C4-2B (cell line): ENCODE measurements around the gene SLC10A7.

Experiments used
- H3K27ac ChIP-seq: fragments of 450-650 bp; 2 replicates; pipeline ENCODE4 v1.5.1; 2017
- ZFX ChIP-seq: fragments of 450-650 bp; IDR thresholded peaks from 2 replicates; pipeline ENCODE4 v1.6.1; 2017
- TF ChIP-seq, protein P1 (sequence below): fragments of 450-650 bp; conservative IDR thresholded peaks from 2 replicates; pipeline ENCODE4 v1.5.1; 2017; ENCODE audit warnings: mild to moderate bottlenecking

Gene SLC10A7

DNA sequence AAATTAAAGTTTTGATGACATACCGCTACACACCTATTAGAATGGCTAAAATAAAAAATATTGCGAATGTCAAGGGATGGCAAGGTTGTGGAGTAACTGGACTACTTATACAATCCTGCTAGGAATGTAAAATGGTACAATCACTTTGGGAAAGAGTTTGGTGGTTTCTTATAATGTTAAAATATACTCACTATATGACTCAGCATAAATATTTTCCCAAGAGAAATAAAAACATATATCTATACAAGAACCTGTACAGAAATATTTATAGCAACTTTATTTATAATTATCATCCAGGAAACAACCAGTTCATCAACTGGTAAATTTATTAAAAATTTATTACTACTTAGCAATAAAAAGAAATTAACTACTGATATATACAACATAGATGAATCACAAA, 89.7 kb downstream of the SLC10A7 start:
- no peak overlapping the region for H3K27ac ChIP-seq
- no peak for TF ChIP-seq ZFX
- TF ChIP-seq, protein P1, sequence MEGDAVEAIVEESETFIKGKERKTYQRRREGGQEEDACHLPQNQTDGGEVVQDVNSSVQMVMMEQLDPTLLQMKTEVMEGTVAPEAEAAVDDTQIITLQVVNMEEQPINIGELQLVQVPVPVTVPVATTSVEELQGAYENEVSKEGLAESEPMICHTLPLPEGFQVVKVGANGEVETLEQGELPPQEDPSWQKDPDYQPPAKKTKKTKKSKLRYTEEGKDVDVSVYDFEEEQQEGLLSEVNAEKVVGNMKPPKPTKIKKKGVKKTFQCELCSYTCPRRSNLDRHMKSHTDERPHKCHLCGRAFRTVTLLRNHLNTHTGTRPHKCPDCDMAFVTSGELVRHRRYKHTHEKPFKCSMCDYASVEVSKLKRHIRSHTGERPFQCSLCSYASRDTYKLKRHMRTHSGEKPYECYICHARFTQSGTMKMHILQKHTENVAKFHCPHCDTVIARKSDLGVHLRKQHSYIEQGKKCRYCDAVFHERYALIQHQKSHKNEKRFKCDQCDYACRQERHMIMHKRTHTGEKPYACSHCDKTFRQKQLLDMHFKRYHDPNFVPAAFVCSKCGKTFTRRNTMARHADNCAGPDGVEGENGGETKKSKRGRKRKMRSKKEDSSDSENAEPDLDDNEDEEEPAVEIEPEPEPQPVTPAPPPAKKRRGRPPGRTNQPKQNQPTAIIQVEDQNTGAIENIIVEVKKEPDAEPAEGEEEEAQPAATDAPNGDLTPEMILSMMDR = no peak

DNA sequence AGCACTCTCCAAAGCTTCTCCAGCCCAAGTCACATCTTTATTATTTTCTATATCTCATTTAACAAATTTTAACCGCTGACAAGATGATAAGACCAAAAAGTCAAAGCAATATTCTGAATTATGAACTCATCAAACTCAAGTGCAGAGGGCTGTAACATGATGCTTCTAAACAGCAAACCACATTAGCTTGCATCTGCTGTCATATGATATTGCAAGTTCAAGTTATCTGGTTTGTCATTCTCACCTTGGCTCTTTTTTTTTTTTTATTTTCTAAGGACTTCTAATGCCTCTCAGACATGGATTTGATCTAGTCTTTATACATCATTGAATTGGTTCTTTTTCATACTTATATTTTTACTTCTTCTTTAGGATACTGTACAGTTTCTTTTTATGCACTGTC, 93.4 kb downstream of the SLC10A7 start:
- TF ChIP-seq, protein P1 = no peak
- no peak for TF ChIP-seq ZFX
- no peak overlapping the region for H3K27ac ChIP-seq

DNA sequence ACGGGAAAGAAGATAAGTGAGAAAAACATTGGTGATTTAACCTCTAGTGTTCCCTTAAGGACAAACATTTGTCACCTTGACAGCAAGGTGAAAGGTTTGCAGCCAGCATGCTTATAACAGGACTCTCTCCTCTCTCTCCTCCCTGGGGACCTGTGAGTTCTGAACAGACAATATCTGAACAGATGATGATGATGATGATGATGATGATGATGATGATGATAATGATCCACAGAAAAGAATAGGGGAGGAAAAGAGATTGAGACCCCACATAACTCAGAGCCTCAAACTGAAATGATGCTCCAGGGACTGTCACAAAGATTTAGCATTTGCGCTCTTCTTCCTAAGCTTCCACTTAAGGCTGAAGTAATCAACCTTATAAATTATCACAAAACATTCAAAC, 103.9 kb downstream of the SLC10A7 start:
- no peak overlapping the region for H3K27ac ChIP-seq
- TF ChIP-seq, protein P1 = no peak
- no peak for TF ChIP-seq ZFX

DNA sequence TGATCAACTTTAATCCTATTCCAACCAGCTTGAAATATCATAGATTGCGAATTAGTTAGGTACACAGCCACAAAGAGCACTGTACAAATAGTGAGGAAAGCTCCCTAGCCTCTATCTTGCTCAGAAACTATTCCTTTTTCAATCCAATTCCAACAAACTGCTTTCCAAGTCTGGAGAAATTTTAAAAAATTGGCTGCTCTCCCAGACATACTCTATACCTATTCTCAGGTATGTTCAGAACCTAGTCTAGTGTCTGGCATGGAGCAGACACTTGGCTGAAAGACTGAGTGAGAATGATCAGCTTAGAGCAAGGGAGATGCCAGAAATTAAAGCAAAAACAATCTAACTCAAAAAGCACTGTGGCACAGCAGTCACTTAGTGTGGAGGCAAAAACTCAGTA, 105.9 kb downstream of the SLC10A7 start:
- no peak overlapping the region for H3K27ac ChIP-seq
- TF ChIP-seq, protein P1 = no peak
- no peak for TF ChIP-seq ZFX

DNA sequence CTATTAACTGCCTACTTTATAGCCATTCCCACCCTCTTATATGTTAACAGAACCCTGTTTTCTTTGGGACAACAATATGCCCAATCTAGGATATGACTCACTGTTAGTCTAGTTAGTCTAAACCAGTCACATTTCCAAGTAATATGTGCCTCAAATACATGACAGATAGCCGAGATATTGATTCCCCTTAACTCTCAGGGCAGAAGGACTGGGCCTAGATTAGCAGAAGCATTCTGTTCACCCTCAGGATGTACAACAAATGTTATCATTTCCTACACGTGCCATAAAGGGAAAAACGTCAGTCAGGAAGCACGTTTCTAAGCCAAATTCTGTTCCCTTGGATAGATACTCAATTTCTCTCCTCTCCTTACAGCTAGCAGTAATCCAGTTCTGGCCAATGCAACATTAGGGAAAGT, 114.1 kb downstream of the SLC10A7 start:
- peak overlapping the region; percentile 70 for H3K27ac ChIP-seq
- TF ChIP-seq, protein P1 = no peak
- no peak for TF ChIP-seq ZFX

DNA sequence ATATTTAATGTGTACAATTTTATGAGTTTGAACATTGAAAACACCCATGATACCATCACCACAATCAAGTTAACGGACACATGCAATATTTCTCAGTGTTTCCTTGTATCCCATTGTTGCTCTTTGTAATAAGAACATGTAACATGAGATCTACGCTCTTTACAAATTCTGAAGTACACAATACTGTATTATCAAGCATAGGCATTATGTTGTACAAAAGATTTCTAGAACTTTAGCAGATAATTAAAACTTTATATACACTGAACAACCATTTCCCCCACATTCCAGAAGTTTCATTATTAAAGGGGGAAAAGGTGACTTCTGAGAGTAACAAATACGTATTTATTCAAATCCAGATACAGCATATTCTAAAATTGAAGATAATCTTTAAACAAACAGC, 114.5 kb downstream of the SLC10A7 start:
- H3K27ac ChIP-seq = no peak overlapping the region
- no peak for TF ChIP-seq ZFX
- TF ChIP-seq, protein P1 = no peak

DNA sequence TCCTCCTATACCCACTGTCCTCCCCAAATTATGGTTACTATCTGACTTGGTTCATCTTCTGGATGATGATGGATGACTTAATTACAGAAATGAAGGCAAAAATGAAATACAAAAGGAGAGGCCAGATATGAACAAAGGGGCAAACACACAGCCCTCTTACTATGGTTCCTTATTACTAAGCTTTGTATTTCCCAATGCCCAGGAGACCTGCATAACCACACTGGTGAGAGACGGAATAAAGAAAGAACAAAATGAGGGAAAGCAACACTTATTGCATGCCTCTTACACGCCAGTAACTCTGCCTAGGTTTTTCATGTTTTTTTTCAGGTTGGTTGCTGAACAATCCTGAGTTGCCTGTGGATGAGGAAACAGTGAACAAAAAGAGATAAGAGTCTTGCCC, 120.5 kb downstream of the SLC10A7 start:
- TF ChIP-seq, protein P1 = no peak
- no peak for TF ChIP-seq ZFX
- H3K27ac ChIP-seq = no peak overlapping the region
